GM18505 (cell line): ENCODE measurements around the gene CD44.
"Not testable (repeated sequence)": the region's sequence is repeated elsewhere in the genome, so short reads cannot be mapped to it uniquely, and the experiment has no call there.

Experiments used
- ATAC-seq: cut with Tn5 transposase; IDR thresholded peaks from one replicate; pipeline ENCODE4 v1.9.1; 2021; ENCODE audit not compliant: unreplicated experiment
- POLR2A ChIP-seq: IDR thresholded peaks from 4 replicates; pipeline ENCODE4 v1.6.1; 2011; ENCODE audit warnings: borderline replicate concordance; ENCODE audit not compliant: insufficient read depth, insufficient read length; ENCODE audit errors: extremely low read depth

Gene CD44

DNA sequence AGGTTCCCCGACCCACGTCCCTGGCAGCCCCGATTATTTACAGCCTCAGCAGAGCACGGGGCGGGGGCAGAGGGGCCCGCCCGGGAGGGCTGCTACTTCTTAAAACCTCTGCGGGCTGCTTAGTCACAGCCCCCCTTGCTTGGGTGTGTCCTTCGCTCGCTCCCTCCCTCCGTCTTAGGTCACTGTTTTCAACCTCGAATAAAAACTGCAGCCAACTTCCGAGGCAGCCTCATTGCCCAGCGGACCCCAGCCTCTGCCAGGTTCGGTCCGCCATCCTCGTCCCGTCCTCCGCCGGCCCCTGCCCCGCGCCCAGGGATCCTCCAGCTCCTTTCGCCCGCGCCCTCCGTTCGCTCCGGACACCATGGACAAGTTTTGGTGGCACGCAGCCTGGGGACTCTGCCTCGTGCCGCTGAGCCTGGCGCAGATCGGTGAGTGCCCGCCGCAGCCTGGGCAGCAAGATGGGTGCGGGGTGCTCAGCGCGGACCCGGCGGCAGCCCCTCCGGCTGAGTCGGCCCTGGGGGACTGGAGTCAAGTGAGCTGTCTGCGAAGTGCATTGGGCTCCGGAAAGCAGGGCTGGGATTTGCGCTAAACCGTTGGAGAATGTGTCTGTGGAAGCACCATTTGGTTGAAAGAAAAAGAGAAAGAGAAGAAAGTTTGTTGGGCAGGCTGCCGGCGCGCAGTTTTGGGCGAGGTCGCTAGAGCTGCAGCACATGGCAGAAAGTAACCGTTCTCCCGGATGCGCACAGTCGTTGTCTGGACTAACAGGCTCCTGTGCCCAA is at the start of gene CD44:
TSS of gene CD44 (plus strand) at position 229 of the 779 bp plus-strand sequence. CDS start at position 362, 133 bp downstream.
- TF ChIP-seq POLR2A: peak; percentile 93

DNA sequence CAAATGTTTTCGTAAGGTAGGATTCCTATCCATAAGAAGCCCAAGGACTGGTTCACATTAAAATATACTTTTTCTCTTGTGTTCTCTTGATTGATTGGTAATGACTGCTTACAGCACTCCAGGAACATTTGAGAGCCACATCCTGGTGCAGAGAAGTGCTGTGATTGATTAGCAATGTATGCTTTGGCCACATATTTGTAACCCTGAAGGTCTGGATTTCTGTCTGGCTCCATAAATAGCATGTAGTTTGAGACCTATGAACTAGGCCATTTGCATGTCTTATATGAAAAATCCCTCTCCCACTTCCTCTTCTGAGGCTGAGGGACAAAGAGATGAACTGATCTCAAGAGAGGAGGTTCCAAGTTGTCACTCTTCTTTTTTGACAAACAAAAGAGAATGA is 49.3 kb upstream of the CD44 start:
- ATAC-seq: peak; percentile 59

More for the DNA sequence above, at the start of gene CD44:
- peak; percentile 40 for ATAC-seq

DNA sequence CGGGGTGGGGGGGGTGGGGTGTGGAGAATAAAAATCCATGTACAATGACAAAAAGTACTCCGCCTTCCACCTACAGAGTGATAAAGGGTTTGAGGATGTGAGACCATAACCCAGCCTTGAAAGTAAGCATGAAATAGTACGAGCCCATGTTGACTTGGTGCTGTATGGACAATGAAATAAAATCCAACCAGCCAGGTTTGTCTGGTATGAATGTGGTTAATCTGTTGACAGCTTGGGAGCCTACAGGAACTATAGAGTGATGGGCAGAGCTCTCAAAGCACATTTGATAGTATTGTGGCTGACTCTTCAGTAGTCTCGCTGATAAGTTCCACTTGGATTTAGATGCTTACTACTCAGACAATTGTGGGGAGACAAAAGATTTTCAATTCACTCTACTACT is 48.8 kb upstream of the CD44 start:
- peak; percentile 16 for ATAC-seq
- no peak for TF ChIP-seq POLR2A

More for the DNA sequence above, 49.3 kb upstream of the CD44 start:
- no peak for TF ChIP-seq POLR2A

DNA sequence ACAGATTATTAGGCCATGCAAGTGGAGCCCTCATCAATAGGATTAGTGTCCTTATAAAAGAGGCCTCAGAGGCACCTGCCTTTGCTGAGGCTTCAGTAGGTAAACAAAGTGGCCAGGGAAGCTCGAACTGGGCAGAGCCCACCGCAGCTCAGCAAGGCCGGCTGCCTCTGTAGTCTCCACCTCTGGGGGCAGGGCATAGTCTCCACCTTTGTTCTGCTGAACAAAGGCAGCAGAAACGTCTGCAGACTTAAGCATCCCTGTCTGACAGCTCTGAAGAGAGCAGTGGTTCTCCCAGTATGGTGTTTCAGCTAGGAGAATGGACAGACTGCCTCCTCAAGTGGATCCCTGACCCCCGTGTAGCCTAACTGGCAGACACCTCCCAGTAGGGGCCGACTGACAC is 48.0 kb upstream of the CD44 start:
- ATAC-seq: not testable (repeated sequence)

DNA sequence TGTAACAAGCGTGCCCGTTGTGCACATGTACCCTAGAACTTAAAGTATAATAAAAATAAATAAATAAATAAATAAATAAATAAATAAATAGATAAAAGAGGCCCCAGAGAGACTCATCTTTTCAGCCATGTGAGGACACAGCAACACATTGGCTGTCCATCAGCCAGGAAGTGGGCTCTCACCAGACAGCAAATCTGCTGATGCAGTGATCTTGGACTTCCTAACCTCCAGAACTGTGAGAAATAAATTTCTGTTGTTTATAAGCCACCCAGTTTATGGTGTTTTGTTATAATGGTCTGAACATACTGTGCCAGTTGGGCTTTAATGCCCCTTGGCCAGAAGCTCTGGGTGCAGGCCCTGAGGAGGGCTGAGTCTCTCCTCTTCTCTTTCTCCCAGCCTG is 42.2 kb upstream of the CD44 start:
- no peak for ATAC-seq

DNA sequence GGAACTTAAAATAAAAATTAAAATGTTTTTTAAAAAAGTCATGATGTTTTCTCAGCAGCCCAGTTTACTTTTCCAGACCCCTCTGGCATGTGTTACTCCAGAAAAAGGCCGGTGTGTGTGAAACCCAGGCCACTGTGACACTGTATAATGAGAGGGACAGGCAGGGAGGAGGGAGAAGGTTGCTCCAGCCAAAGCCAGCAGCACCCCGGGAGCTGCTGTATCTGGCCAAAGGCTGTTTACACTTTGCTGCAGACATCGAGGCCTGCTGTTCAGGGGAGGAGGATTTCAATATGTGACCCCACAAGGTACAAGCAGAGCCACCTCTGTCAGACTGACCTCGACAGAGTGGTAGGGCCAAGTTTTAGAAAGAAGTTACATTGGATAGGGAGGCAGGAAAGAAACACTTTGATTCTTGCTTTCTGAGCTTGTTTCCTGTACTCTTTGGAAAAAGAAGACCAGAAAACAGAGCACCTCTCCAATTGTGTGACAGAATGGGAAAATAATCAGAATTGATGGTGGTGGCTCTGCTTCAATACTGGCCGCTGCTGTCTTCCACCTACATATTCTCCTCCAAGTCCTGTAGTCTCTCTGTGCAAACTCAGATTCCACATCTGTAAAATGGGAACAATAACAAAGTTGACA is 41.0 kb upstream of the CD44 start:
- no peak for ATAC-seq
- no peak for TF ChIP-seq POLR2A

More for the DNA sequence above, 42.2 kb upstream of the CD44 start:
- no peak for TF ChIP-seq POLR2A

DNA sequence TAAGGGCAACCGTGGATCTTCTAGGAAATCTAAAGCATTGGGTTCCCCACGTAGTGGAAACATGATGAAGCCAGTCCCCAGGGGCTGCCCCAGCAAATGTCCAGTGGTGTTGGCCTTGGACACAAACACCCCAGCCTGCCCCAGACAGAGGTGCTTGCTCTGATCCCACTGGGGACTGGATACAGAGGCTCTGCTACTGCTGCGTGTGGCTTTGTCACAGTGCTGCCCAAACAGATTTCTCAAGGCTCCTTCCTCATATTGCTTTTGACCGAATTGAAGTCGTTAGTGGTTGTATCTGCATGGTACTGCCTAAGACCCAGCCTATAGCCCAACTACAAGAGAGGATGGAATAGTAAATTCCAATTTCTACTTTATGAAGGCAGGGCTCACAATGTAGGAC is 40.1 kb upstream of the CD44 start:
- no peak for TF ChIP-seq POLR2A
- ATAC-seq: no peak

DNA sequence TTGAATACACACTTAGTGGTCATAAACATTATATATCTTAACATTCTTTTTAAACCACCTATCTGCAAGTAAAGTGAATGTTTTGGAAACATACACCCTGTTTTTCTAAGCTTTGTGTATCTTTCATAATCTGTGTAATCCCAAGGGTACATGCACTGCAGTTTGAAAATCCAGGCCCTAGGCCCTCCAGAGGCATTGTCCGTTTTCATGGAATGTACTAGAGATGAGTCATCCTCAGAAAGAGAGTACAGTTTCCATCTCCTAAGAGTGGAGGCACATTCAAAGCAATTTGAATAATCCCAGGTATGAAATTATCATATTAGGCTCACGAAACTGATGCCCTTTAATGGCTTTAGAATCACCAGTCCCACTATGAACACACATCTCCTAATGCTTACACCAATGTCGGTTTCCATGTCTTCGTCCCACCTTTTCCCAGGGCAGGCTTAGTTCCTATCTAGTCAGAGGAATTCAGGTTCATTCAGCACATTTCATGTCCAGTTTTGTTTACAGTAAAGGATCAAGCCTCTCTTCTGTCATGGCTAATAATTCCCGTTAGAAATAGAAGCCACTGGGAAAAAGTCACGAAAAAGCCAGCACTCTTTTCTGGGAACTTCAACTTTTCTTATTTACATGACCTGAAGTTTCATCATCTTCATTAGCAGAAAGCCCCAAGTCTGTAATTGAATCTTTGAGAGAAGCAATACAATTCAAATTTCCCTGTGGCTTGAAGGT is 39.5 kb upstream of the CD44 start:
- ATAC-seq: no peak
- no peak for TF ChIP-seq POLR2A

DNA sequence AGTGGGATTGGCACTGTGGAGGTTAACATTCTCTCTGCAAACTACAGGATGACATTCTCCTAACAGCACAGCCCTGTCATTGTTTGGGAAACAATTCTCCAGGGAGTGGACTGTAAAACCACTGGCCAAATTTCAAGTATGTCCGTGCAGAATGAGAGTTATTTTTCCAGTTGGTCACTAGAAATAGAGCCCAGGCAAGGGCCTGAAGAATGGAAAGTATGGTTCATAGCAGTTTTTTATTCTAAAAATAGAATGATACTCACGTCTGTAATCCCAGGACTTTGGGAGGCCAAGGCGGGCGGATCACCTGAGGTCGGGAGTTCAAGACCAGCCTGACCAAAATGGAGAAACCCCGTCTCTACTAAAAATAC is 39.0 kb upstream of the CD44 start:
- no peak for ATAC-seq
- no peak for TF ChIP-seq POLR2A

DNA sequence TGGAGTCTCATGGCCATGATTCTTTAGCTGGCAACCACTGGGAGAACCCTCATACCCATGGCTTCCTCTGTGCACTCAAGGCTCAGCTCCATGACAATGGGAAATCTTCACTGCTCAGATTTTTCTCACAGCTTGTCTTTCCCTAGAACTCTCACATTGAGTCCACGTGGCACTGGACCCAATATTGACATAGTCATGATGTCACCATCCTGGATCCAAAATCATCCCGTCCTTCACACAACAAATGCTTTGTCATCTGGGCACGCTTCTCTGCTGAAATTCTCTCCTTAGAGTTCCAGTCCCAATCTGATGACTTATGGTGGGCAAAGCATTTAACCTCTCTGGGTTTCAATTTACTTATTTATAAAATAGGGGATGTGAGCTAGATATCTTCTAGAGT is 37.7 kb upstream of the CD44 start:
- TF ChIP-seq POLR2A: no peak
- ATAC-seq: no peak

DNA sequence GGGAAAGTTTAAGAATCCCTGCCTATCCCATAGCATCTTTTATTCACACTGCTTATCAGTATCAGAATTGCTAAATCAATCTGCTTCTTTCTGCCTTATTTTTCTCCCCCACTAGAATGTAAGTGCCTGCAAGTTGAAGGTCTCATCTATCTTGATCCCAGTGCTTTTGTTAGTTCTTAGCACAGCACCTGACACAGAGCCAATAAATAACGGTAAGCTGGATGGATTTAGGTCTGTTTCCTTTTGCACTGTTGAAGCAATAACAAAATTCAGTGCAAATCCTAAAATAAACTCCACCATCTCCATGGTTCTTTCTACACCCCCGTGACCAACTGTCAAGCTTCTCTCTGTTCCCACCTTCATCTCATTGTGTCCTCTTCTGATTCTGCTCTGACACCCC is 36.7 kb upstream of the CD44 start:
- TF ChIP-seq POLR2A: no peak
- ATAC-seq: no peak

DNA sequence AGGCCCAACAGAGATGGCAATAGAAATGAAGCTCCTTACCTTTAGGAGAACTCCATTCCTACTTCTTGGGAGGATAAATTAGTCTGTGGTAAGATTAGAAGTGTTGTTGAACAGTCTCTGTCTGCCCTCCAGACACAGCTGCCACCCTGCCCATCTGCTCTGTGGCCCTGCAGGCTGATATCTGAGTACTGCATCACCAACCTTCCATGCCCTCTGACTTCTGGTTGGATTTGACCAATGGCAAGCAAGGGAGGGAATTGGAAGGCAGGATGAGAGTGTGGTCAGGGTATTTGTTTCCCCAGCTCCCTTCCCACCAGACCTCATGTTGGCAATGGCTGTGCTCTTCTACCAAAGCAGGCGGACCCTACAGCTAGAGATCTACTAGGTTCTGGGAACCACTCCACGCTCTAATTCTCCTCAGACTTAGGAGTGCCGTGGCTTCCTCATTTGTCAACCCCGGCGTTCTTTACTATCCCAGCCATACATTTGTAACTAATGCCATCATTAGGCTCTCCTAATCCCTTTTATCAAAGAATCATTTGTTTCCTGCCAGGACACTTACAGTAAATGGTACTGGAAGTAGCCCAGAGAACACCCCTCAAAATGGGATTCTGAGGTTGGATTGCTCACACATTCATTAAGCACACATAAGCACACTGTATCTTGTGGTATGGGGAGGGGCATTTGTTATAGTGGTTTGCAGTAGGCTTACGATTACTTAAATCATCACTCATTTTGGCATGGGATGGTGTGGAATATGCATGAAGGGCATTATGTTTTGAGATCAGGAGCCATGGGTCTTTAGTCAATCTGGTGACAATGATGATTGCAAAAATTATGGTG is 35.4 kb upstream of the CD44 start:
- TF ChIP-seq POLR2A: no peak
- ATAC-seq: no peak

DNA sequence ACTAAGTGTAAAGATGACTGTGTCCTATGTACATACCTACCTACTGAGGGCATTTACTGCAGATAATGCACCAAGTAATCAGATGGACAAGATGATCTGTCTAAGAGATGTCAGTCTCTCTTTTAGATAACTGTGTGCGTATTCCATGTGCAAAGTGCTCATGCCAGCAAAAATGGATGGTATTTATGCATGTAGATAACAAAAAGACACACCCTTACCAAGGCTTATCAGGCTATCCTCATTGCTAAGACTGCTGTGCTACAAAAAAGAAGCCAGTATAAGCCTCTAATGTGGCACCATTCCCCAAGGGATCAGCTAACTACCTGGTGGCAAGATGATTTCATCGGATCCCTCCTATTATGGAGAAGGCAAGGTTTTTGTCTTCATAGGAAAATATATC is 34.3 kb upstream of the CD44 start:
- ATAC-seq: no peak
- no peak for TF ChIP-seq POLR2A
